Measurements from ENCODE around the gene ARL5C. TPM values are rescaled to one million over a fixed set of nuclear protein-coding genes. Genes with fewer than 3 reads are reported as not detected.

The ARL5C gene
- total RNA-seq, 2 experiments from 2014 or later, result 0.16 to 0.65 TPM

DNA sequence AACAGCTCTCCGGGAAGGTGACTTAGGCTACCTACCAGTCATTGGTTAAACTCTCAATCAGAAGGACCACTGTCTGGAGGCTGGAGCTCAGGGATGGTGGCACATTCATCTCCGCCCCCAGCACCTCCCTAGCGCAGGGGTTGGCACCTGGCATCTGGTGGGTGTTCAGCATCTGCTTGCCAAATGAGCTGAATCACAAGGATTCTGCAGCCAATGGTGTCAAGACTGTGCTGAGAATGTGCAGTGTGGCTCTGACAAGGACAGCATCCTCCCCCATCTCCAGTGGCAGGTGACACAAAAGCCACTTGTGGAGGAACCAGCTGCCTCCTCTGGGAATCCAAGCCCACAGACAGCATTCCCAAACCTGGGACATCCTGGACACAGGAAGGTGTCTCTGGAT, 49.7 kb downstream of the ARL5C start:
- no peaks in the 10 kb centered on the region for H3K36me3 ChIP-seq (ENCODE audit: insufficient read depth, low read length)
- no peaks in the 10 kb centered on the region for H3K9me2 ChIP-seq (ENCODE audit: insufficient read depth, low read length)
- no peaks in the 10 kb centered on the region for H3K9me3 ChIP-seq (ENCODE audit: low read length)
- ChIA-PET CTCF (ENCODE audit: unreplicated experiment) (interaction anchor here (0.5 kb wide), 1 partner anchor 37 kb away, joined by 3 read pairs; no protein-coding TSS in a partner anchor), POLR2A (interaction anchor here (0.6 kb wide), 1 partner anchor 52 kb away, joined by 3 read pairs; no protein-coding TSS in a partner anchor)
- no peak for DNase-seq (ENCODE audit: low spot score)
- H3K27ac ChIP-seq (ENCODE audit: low read depth, low read length, poor library complexity, severe bottlenecking), result no peak overlapping the region
- H2AFZ ChIP-seq (ENCODE audit: low read length), result no peak overlapping the region
- no peaks in the 10 kb centered on the region for H3K79me2 ChIP-seq (ENCODE audit: insufficient read depth, low read depth, low read length)
- TF ChIP-seq EZH2phosphoT487 (IDR thresholded peaks at IDR 0.05; ENCODE audit: borderline replicate concordance, low read depth, low read length), result no peak
- peaks cover 23% of the 10 kb centered on the region for H3K4me1 ChIP-seq (ENCODE audit: insufficient read depth, low read length, poor library complexity, severe bottlenecking)
- H3K4me3 ChIP-seq (ENCODE audit: low read depth, low read length, poor library complexity, severe bottlenecking), result no peak overlapping the region
- intact Hi-C loops (cut with micrococcal nuclease; ENCODE audit: unreplicated experiment), result no loop called here
- no peak overlapping the region for H3K4me2 ChIP-seq (ENCODE audit: low read length)
- no TSS peak for BruUV-seq (replicated peaks)
- no peaks in the 10 kb centered on the region for H4K20me1 ChIP-seq (ENCODE audit: insufficient read depth, low read length)

GRCh38 chr17:39115135-39115534, 50.8 kb downstream of the ARL5C start:
- H4K20me1 ChIP-seq (ENCODE audit: insufficient read depth, low read length), result no peaks in the 10 kb centered on the region
- peaks cover 23% of the 10 kb centered on the region for H3K4me1 ChIP-seq (ENCODE audit: insufficient read depth, low read length, poor library complexity, severe bottlenecking)
- ChIA-PET POLR2A (no interaction called here), CTCF (ENCODE audit: unreplicated experiment) (no interaction called here)
- TF ChIP-seq, protein P1, sequence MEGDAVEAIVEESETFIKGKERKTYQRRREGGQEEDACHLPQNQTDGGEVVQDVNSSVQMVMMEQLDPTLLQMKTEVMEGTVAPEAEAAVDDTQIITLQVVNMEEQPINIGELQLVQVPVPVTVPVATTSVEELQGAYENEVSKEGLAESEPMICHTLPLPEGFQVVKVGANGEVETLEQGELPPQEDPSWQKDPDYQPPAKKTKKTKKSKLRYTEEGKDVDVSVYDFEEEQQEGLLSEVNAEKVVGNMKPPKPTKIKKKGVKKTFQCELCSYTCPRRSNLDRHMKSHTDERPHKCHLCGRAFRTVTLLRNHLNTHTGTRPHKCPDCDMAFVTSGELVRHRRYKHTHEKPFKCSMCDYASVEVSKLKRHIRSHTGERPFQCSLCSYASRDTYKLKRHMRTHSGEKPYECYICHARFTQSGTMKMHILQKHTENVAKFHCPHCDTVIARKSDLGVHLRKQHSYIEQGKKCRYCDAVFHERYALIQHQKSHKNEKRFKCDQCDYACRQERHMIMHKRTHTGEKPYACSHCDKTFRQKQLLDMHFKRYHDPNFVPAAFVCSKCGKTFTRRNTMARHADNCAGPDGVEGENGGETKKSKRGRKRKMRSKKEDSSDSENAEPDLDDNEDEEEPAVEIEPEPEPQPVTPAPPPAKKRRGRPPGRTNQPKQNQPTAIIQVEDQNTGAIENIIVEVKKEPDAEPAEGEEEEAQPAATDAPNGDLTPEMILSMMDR (conservative IDR thresholded peaks at IDR 0.05; ENCODE audit: low read length), result no peak
- no peak for TF ChIP-seq EZH2phosphoT487 (IDR thresholded peaks at IDR 0.05; ENCODE audit: borderline replicate concordance, low read depth, low read length)
- intact Hi-C loops (cut with micrococcal nuclease; ENCODE audit: unreplicated experiment), result no loop called here
- no peaks in the 10 kb centered on the region for H3K9me3 ChIP-seq (ENCODE audit: low read length)
- H3K4me2 ChIP-seq (ENCODE audit: low read length), result no peak overlapping the region
- H3K27ac ChIP-seq (ENCODE audit: low read depth, low read length, poor library complexity, severe bottlenecking), result no peak overlapping the region
- H2AFZ ChIP-seq (ENCODE audit: low read length), result no peak overlapping the region
- no peak for DNase-seq (ENCODE audit: low spot score)
- BruUV-seq (replicated peaks), result no TSS peak
- H3K9me2 ChIP-seq (ENCODE audit: insufficient read depth, low read length), result no peaks in the 10 kb centered on the region
- no peaks in the 10 kb centered on the region for H3K36me3 ChIP-seq (ENCODE audit: insufficient read depth, low read length)
- no peaks in the 10 kb centered on the region for H3K79me2 ChIP-seq (ENCODE audit: insufficient read depth, low read depth, low read length)
- H3K4me3 ChIP-seq (ENCODE audit: low read depth, low read length, poor library complexity, severe bottlenecking), result no peak overlapping the region

GRCh38 chr17:39114723-39115122, 51.2 kb downstream of the ARL5C start:
- H3K4me3 ChIP-seq (ENCODE audit: low read depth, low read length, poor library complexity, severe bottlenecking), result no peak overlapping the region
- ChIA-PET CTCF (ENCODE audit: unreplicated experiment) (no interaction called here), POLR2A (no interaction called here)
- H3K4me1 ChIP-seq (ENCODE audit: insufficient read depth, low read length, poor library complexity, severe bottlenecking), result peaks cover 21% of the 10 kb centered on the region
- no peaks in the 10 kb centered on the region for H3K9me3 ChIP-seq (ENCODE audit: low read length)
- H2AFZ ChIP-seq (ENCODE audit: low read length), result no peak overlapping the region
- H3K4me2 ChIP-seq (ENCODE audit: low read length), result no peak overlapping the region
- H3K9me2 ChIP-seq (ENCODE audit: insufficient read depth, low read length), result no peaks in the 10 kb centered on the region
- DNase-seq (ENCODE audit: low spot score), result no peak
- H3K36me3 ChIP-seq (ENCODE audit: insufficient read depth, low read length), result no peaks in the 10 kb centered on the region
- no peaks in the 10 kb centered on the region for H4K20me1 ChIP-seq (ENCODE audit: insufficient read depth, low read length)
- no TSS peak for BruUV-seq (replicated peaks)
- H3K27ac ChIP-seq (ENCODE audit: low read depth, low read length, poor library complexity, severe bottlenecking), result no peak overlapping the region
- TF ChIP-seq, protein P1 (conservative IDR thresholded peaks at IDR 0.05; ENCODE audit: low read length), result no peak
- no peak for TF ChIP-seq EZH2phosphoT487 (IDR thresholded peaks at IDR 0.05; ENCODE audit: borderline replicate concordance, low read depth, low read length)
- intact Hi-C loops (cut with micrococcal nuclease; ENCODE audit: unreplicated experiment), result no loop called here
- H3K79me2 ChIP-seq (ENCODE audit: insufficient read depth, low read depth, low read length), result no peaks in the 10 kb centered on the region
